ENCODE data around the gene OR1F1.
A peak's percentile ranks its signal among the peaks of the same experiment; 100 is the strongest.
"Not testable (repeated sequence)": the region's sequence is repeated elsewhere in the genome, so short reads cannot be mapped to it uniquely, and the experiment has no call there.

OR1F1 gene

GRCh38 chr16:3150346-3151218, 37.4 kb upstream of the OR1F1 start:
- no peak for DNase-seq (ENCODE audit: low read depth)

GRCh38 chr16:3152027-3152276, 36.1 kb upstream of the OR1F1 start:
- DNase-seq (ENCODE audit: low read depth): no peak

GRCh38 chr16:3152277-3152990, 35.6 kb upstream of the OR1F1 start:
- no peak for DNase-seq (ENCODE audit: low read depth)

- DNase-seq (ENCODE audit: low read depth): no peak
Observed at GRCh38 chr16:3152991-3153368, 35.0 kb upstream of the OR1F1 start.

- no peak for DNase-seq (ENCODE audit: low read depth)
Observed at GRCh38 chr16:3155181-3155580, 32.8 kb upstream of the OR1F1 start.

- DNase-seq (ENCODE audit: low read depth): no peak
Observed at GRCh38 chr16:3155972-3156371, 32.0 kb upstream of the OR1F1 start.

- DNase-seq (ENCODE audit: low read depth): peak; percentile 97
Observed at GRCh38 chr16:3157229-3158025, 30.6 kb upstream of the OR1F1 start.

GRCh38 chr16:3158026-3158509, 29.9 kb upstream of the OR1F1 start:
- DNase-seq (ENCODE audit: low read depth): no peak

- DNase-seq (ENCODE audit: low read depth): no peak
Observed at GRCh38 chr16:3158510-3159314, 29.3 kb upstream of the OR1F1 start.

GRCh38 chr16:3161235-3162018, 26.6 kb upstream of the OR1F1 start:
- no peak for DNase-seq (ENCODE audit: low read depth)

GRCh38 chr16:3164121-3164991, 23.6 kb upstream of the OR1F1 start:
- DNase-seq (ENCODE audit: low read depth): no peak

GRCh38 chr16:3165111-3165822, 22.7 kb upstream of the OR1F1 start:
- DNase-seq (ENCODE audit: low read depth): no peak

- DNase-seq (ENCODE audit: low read depth): no peak
Observed at GRCh38 chr16:3166505-3166886, 21.5 kb upstream of the OR1F1 start.

GRCh38 chr16:3168729-3169128, 19.3 kb upstream of the OR1F1 start:
- DNase-seq (ENCODE audit: low read depth): not testable (repeated sequence)

- DNase-seq (ENCODE audit: low read depth): no peak
Observed at GRCh38 chr16:3170440-3171180, 17.4 kb upstream of the OR1F1 start.

- no peak for DNase-seq (ENCODE audit: low read depth)
Observed at GRCh38 chr16:3171181-3171854, 16.7 kb upstream of the OR1F1 start.

GRCh38 chr16:3171855-3172593, 16.0 kb upstream of the OR1F1 start:
- no peak for DNase-seq (ENCODE audit: low read depth)

All from non-pigmented ciliary epithelial cell (primary cell).